Left colon (tissue), 2 donors: ENCODE results near the gene OVCA2. TPM values are rescaled to one million over a fixed set of nuclear protein-coding genes. Genes with fewer than 3 reads are reported as not detected.

ENCODE experiments used
- ATAC-seq: fragments of 200-7000 bp; cut with Tn5 transposase; one replicate; pipeline ENCODE4 v1.9.1; 2020; ENCODE audit warnings: mild to moderate bottlenecking, moderate library complexity
- DNase-seq, 2 donors: peaks; one replicate each; pipeline ENCODE4 v3.0.0-alpha.2; 2020
- intact Hi-C, 2 donors: fragments of 100-400 bp; cut with DNase I in 1 of 2; cut with micrococcal nuclease in 1 of 2; formaldehyde crosslinking; loops; one replicate each; pipeline versions ENCODE4 v1.11.2 to v1.14.0; 2022; cut with DNase I, micrococcal nuclease
- long read RNA-seq: library from polyadenylated mRNA; unstranded; transcript quantifications from one replicate; pipeline ENCODE4 v2.0.0, GENCODE V29; 2021
- total RNA-seq, 2 donors: library from RNA; stranded (reverse); fragmentation: NEBNext Ultra II Directional; extraction: Animal tissue kit (Norgen Biotek cat#: 25700); gene quantifications; one replicate each; pipeline ENCODE4 v1.2.1, GENCODE V29; 2021
- donor health status: DM: no; HTN: no; CAD: no.
- donor health status: DM: yes; HTN: yes; CAD: no.

Gene OVCA2
- 10 to 100 TPM; 39.2 to 39.7 TPM for total RNA-seq
- long read RNA-seq, transcript OVCA2-201 (2 exons, 1,122 nt), result major isoform, 77 of 77 reads
- long read RNA-seq, partial matches to known transcripts, result 0 of 77 reads
- long read RNA-seq, other reads (novel, unspliced or antisense), result 0 of 77 reads

GRCh38 chr17:2041561-2042389 is at the start of gene OVCA2:
TSS of gene OVCA2 (plus strand) at chr17:2042022. CDS start at chr17:2042048, 26 bp downstream.
- intact Hi-C loops, result no loop called here
- DNase-seq (peak; percentile 94), ATAC-seq (peak; percentile 93)

- no peak for ATAC-seq
- intact Hi-C loops, result no loop called here
- no peak for DNase-seq
These were observed 49.3 kb upstream of the OVCA2 start for GRCh38 chr17:1992541-1992940.

- ATAC-seq (no peak), DNase-seq (no peak)
These were observed 47.1 kb upstream of the OVCA2 start for GRCh38 chr17:1994707-1995106.

GRCh38 chr17:1995321-1995892 is 46.4 kb upstream of the OVCA2 start:
- intact Hi-C loops, result no loop called here
- ATAC-seq, result no peak

More at GRCh38 chr17:1994707-1995106, 47.1 kb upstream of the OVCA2 start:
- intact Hi-C loops, result no loop called here

GRCh38 chr17:1995907-1996799 is 45.7 kb upstream of the OVCA2 start:
- intact Hi-C loops, result no loop called here
- ATAC-seq (no peak), DNase-seq (no peak)

More at GRCh38 chr17:1995321-1995892, 46.4 kb upstream of the OVCA2 start:
- DNase-seq, result no peak

GRCh38 chr17:1996800-1997288 is 45.0 kb upstream of the OVCA2 start:
- intact Hi-C loops, result no loop called here
- DNase-seq (no peak), ATAC-seq (no peak)

GRCh38 chr17:1997289-1997926 is 44.4 kb upstream of the OVCA2 start:
- intact Hi-C loops, result no loop called here
- DNase-seq, result no peak
- ATAC-seq, result peak; percentile 38

GRCh38 chr17:1997927-1998742 is 43.7 kb upstream of the OVCA2 start:
- peak; percentile 82 for ATAC-seq
- intact Hi-C loops, result no loop called here
- peak; percentile 63 to 88 for DNase-seq

GRCh38 chr17:1999557-2000251 is 42.1 kb upstream of the OVCA2 start:
- intact Hi-C loops, result no loop called here
- peak; percentile 79 for ATAC-seq
- DNase-seq, result peak; percentile 63 to 69

GRCh38 chr17:2002767-2003329 is 39.0 kb upstream of the OVCA2 start:
- intact Hi-C loops, result no loop called here
- DNase-seq, result no peak
- ATAC-seq, result no peak

GRCh38 chr17:2003525-2003924 is 38.3 kb upstream of the OVCA2 start:
- no peak for ATAC-seq
- no peak for DNase-seq
- intact Hi-C loops, result no loop called here

- no peak for ATAC-seq
- intact Hi-C loops, result no loop called here
- no peak for DNase-seq
These were observed 37.3 kb upstream of the OVCA2 start for GRCh38 chr17:2004435-2004952.

GRCh38 chr17:2008332-2009126 is 33.3 kb upstream of the OVCA2 start:
- peak in 1 of 2 donors; percentile 41 for DNase-seq
- intact Hi-C loops, result no loop called here
- peak; percentile 98 for ATAC-seq

GRCh38 chr17:2009737-2010136 is 32.1 kb upstream of the OVCA2 start:
- intact Hi-C loops, result no loop called here
- DNase-seq, result no peak
- no peak for ATAC-seq

- ATAC-seq (peak; percentile 24), DNase-seq (no peak)
- intact Hi-C loops, result no loop called here
These were observed 30.1 kb upstream of the OVCA2 start for GRCh38 chr17:2011411-2012371.
